Mesenchymal stem cell (in vitro differentiated cells and primary cell): Measurements from ENCODE around the gene ZNF579.

Experiments
- DNase-seq: peaks from one replicate; pipeline ENCODE4 v3.0.0-alpha.2; 2013
- H2AFZ ChIP-seq: one replicate; pipeline ENCODE4 v1.6.1; 2013; ENCODE audit warnings: low read depth, mild to moderate bottlenecking, control low read depth, inconsistent platforms, low read length, moderate library complexity
- H2AK5ac ChIP-seq: 2 replicates; pipeline ENCODE4 v1.6.1; 2013; ENCODE audit warnings: low read length, moderate library complexity, mild to moderate bottlenecking, inconsistent platforms; ENCODE audit not compliant: severe bottlenecking
- H2BK120ac ChIP-seq: one replicate; pipeline ENCODE4 v1.6.1; 2013; ENCODE audit warnings: low read depth, mild to moderate bottlenecking, inconsistent platforms, low read length, moderate library complexity
- H2BK12ac ChIP-seq, 2 experiments: one replicate each; pipeline ENCODE4 v1.6.1; 2013; ENCODE audit warnings: inconsistent platforms in 2 of 2, low read length in 2 of 2, mild to moderate bottlenecking in 2 of 2, moderate library complexity in 2 of 2, control low read depth in 1 of 2
- H2BK15ac ChIP-seq: one replicate; pipeline ENCODE4 v1.6.1; 2013; ENCODE audit warnings: mild to moderate bottlenecking, low read depth, inconsistent platforms; ENCODE audit not compliant: poor library complexity, severe bottlenecking
- H2BK5ac ChIP-seq: 2 replicates; pipeline ENCODE4 v1.6.1; 2013; ENCODE audit warnings: low read depth, mild to moderate bottlenecking, low read length, control low read depth, inconsistent platforms; ENCODE audit not compliant: poor library complexity, severe bottlenecking
- H3K14ac ChIP-seq, 2 experiments: one replicate each; pipeline ENCODE4 v1.6.1; 2013; ENCODE audit warnings: inconsistent platforms in 2 of 2, low read length in 2 of 2, control low read depth in 1 of 2, mild to moderate bottlenecking in 1 of 2, moderate library complexity in 1 of 2
- H3K18ac ChIP-seq, 2 experiments: one replicate each; pipeline ENCODE4 v1.6.1; 2013; ENCODE audit warnings: inconsistent platforms in 2 of 2, low read length in 2 of 2, control low read depth in 1 of 2, low read depth in 1 of 2, mild to moderate bottlenecking in 1 of 2
- H3K23ac ChIP-seq, 2 experiments: one replicate each; pipeline ENCODE4 v1.6.1; 2013; ENCODE audit warnings: inconsistent platforms in 2 of 2, low read length in 2 of 2, mild to moderate bottlenecking in 2 of 2, moderate library complexity in 2 of 2, control low read depth in 1 of 2
- H3K27ac ChIP-seq: 2 replicates; pipeline ENCODE4 v1.5.1; 2013; ENCODE audit warnings: mild to moderate bottlenecking, moderate library complexity, low read length, control low read depth, inconsistent platforms; ENCODE audit not compliant: poor library complexity, severe bottlenecking
- H3K27me3 ChIP-seq, 2 experiments: 2 replicates each; pipeline versions ENCODE4 v1.6.1 to v1.7.0; 2013; ENCODE audit warnings: low read length in 2 of 2, mild to moderate bottlenecking in 2 of 2, moderate library complexity in 2 of 2, control low read depth in 1 of 2, inconsistent platforms in 1 of 2; ENCODE audit not compliant: control insufficient read depth in 1 of 2, insufficient read depth in 1 of 2
- H3K36me3 ChIP-seq, 2 experiments: 2 replicates each; pipeline versions ENCODE4 v1.6.1 to v1.7.0; 2013; ENCODE audit warnings: low read length in 2 of 2, control low read depth in 1 of 2, inconsistent platforms in 1 of 2, low read depth in 1 of 2, mild to moderate bottlenecking in 1 of 2; ENCODE audit not compliant: insufficient read depth in 2 of 2, control insufficient read depth in 1 of 2
- H3K4ac ChIP-seq, 2 experiments: one replicate each; pipeline ENCODE4 v1.6.1; 2013; ENCODE audit warnings: inconsistent platforms in 2 of 2, low read length in 2 of 2, mild to moderate bottlenecking in 2 of 2, moderate library complexity in 2 of 2, control low read depth in 1 of 2, low read depth in 1 of 2
- H3K4me1 ChIP-seq: 2 replicates; pipeline ENCODE4 v1.6.1; 2013; ENCODE audit warnings: low read depth, low read length, control low read depth; ENCODE audit not compliant: control insufficient read depth, insufficient read depth
- H3K4me2 ChIP-seq: 2 replicates; pipeline ENCODE4 v1.6.1; 2013; ENCODE audit warnings: low read length, mild to moderate bottlenecking, inconsistent platforms; ENCODE audit not compliant: poor library complexity, severe bottlenecking
- H3K4me3 ChIP-seq, 2 experiments: 2 replicates each; pipeline versions ENCODE4 v1.5.1 to v1.7.0; 2013; ENCODE audit warnings: low read length in 2 of 2, mild to moderate bottlenecking in 2 of 2, control low read depth in 1 of 2, low read depth in 1 of 2; ENCODE audit not compliant: insufficient read depth in 1 of 2
- H3K79me1 ChIP-seq: replicated peaks from 2 replicates; pipeline ENCODE4 v1.6.1; 2013; ENCODE audit warnings: mild to moderate bottlenecking, control low read depth, low read length, inconsistent platforms; ENCODE audit not compliant: poor library complexity, severe bottlenecking
- H3K9ac ChIP-seq: 2 replicates; pipeline ENCODE4 v1.7.0; 2013; ENCODE audit warnings: mild to moderate bottlenecking, low read length, moderate library complexity
- H3K9me3 ChIP-seq: 2 replicates; pipeline ENCODE4 v1.7.0; 2013; ENCODE audit warnings: mild to moderate bottlenecking, low read length; ENCODE audit not compliant: control insufficient read depth
- H4K8ac ChIP-seq: one replicate; pipeline ENCODE4 v1.6.1; 2013; ENCODE audit warnings: inconsistent platforms, mild to moderate bottlenecking, low read length, moderate library complexity
- H4K91ac ChIP-seq: one replicate; pipeline ENCODE4 v1.6.1; 2013; ENCODE audit warnings: mild to moderate bottlenecking, low read length, inconsistent platforms
- WGBS: methylation state at CpG from one replicate; pipeline ENCODE4 v1.1.7; 2013; ENCODE audit warnings: mixed read lengths; 5-methylcytosine and 5-hydroxymethylcytosine counted together

Gene ZNF579

DNA sequence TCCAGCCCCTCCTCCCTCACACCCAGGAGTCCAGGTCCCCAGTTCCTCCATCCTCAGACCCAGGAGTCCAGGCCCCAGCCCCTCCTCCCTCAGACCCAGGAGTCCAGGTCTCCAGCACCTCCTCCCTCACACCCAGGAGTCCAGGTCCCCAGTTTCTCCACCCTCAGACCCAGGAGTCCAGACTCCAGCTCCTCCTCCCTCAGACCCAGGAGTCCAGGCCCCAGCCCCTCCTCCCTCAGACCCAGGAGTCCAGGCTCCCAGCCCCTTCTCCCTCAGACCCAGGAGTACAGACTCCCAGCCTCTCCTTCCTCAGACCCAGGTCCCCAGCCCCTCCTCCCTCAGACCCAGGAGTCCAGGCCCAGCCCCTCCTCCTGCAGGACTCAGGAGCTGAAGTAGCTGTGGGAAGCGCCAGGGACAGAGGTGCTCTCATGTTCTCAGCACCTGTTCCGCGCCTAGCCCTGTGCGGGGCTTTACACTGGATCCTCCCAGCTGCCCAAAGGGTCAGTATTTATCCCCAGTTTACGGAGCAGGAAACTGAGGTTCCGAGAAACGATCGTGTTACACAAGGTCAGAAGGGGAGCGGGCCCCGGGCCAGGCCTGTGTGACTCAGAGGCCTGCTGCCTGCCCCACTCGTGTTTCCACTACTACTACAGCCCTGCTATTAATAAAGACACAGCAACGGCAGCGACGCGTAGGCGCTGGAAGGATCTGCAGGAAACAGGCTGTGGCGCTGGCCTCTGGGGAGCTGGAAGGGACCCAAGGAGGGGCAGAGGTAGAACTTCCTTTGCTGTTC is 33.6 kb downstream of the ZNF579 start:
- Histone ChIP-seq H3K79me1 (no peaks in the 10 kb centered on the region), H3K27ac (peak overlapping the region; percentile 1), H3K36me3 (no peaks in the 10 kb centered on the region), H3K4me2 (no peak overlapping the region), H3K14ac (no peak overlapping the region), H3K4ac (no peak overlapping the region), H2BK12ac (no peak overlapping the region), H4K91ac (no peak overlapping the region), H2BK120ac (no peak overlapping the region), H3K27me3 (peaks cover 0 to 10% of the 10 kb centered on the region in 2 experiments), H2BK15ac (peak overlapping the region; percentile 45), H3K23ac (no peak overlapping the region), H4K8ac (no peak overlapping the region), H3K9me3 (no peaks in the 10 kb centered on the region), H3K9ac (peak overlapping the region; percentile 80), H2BK5ac (no peak overlapping the region), H3K4me3 (peak overlapping the region in 1 of 2 experiments; percentile 53), H3K4me1 (peaks cover 37% of the 10 kb centered on the region), H2AFZ (no peak overlapping the region), H2AK5ac (peak overlapping the region; percentile 45), H3K18ac (no peak overlapping the region)
- peak; percentile 46 for DNase-seq
- WGBS = 62% methylated on average over 17 of the region's 17 CpGs

DNA sequence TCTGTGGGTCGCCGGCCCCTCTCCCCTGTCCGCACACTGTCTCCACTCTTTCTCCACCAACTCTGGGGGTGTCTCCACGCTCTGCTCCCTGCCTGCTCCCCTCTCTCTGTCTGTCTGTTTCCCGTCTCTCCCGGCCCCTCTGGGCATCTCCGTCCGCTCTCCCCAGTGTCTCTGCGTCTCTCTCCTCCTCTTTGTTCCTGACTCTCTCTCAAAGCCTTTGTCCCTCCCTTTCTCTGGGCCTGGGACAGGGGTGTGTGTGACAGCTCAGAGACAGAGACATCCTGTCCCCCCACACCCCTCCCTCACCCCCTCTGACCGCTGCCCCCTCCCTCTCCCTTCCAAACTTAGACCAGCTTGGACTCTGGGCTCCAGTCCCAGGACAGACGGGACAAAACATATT is 34.6 kb downstream of the ZNF579 start:
- Histone ChIP-seq H3K4ac (no peak overlapping the region), H3K9ac (peak overlapping the region; percentile 80), H2BK12ac (no peak overlapping the region), H3K9me3 (no peaks in the 10 kb centered on the region), H3K4me3 (no peak overlapping the region), H3K79me1 (no peaks in the 10 kb centered on the region), H2BK120ac (no peak overlapping the region), H3K18ac (peak overlapping the region in 1 of 2 experiments; percentile 41), H3K27ac (no peak overlapping the region), H3K4me2 (no peak overlapping the region), H2BK5ac (no peak overlapping the region), H3K14ac (peak overlapping the region in 1 of 2 experiments; percentile 68), H3K27me3 (peaks cover 0 to 10% of the 10 kb centered on the region in 2 experiments), H4K91ac (no peak overlapping the region), H4K8ac (no peak overlapping the region), H3K23ac (no peak overlapping the region), H2BK15ac (no peak overlapping the region), H3K36me3 (no peaks in the 10 kb centered on the region), H3K4me1 (peaks cover 31% of the 10 kb centered on the region), H2AFZ (no peak overlapping the region), H2AK5ac (no peak overlapping the region)
- no peak for DNase-seq
- 74% methylated on average over 11 of the region's 11 CpGs for WGBS

DNA sequence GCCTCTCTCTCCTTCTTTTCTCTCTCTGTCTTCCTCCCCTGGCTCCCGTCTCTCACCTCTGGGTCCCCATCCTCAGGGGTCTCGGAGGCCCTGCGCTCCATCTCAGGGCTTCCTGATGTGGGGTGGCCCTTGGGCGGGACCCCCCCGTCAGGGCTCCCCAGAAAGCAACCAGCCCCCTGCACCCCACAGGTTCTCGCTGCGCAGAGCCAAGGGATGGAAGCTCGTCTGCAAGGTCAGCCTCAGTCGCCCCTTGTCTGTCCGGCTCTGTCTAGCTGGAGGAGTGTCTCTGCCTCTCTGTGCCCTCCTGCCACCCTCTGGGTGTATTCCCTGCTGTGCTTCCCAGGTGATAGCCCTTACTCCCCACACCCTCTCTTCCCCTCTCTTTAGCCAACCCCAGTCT is 35.2 kb downstream of the ZNF579 start, which contains the start of gene SBK3:
SBK3 (minus strand) TSS at position 101 of the 400 bp plus-strand sequence; CDS start at position 101, 0 bp downstream.
- Histone ChIP-seq H3K23ac (no peak within 1 kb of the TSS), H2AFZ (no peak within 1 kb of the TSS), H3K4ac (no peak within 1 kb of the TSS), H2BK5ac (no peak within 1 kb of the TSS), H3K36me3 (no peaks in the 10 kb centered on the region), H2BK12ac (no peak within 1 kb of the TSS), H4K8ac (no peak within 1 kb of the TSS), H3K4me3 (no peak within 1 kb of the TSS), H3K27ac (no peak within 1 kb of the TSS), H3K4me2 (no peak within 1 kb of the TSS), H3K27me3 (peaks cover 0 to 10% of the 10 kb centered on the region in 2 experiments), H3K9me3 (no peaks in the 10 kb centered on the region), H4K91ac (no peak within 1 kb of the TSS), H3K18ac (peak within 1 kb of the TSS in 1 of 2 experiments; percentile 41), H3K14ac (peak within 1 kb of the TSS in 1 of 2 experiments; percentile 68), H3K79me1 (no peaks in the 10 kb centered on the region), H2AK5ac (no peak within 1 kb of the TSS), H3K9ac (peak within 1 kb of the TSS; percentile 80), H3K4me1 (peaks cover 30% of the 10 kb centered on the region), H2BK120ac (no peak within 1 kb of the TSS), H2BK15ac (no peak within 1 kb of the TSS)
- no peak for DNase-seq
- WGBS = 81% methylated on average over 10 of the region's 10 CpGs

DNA sequence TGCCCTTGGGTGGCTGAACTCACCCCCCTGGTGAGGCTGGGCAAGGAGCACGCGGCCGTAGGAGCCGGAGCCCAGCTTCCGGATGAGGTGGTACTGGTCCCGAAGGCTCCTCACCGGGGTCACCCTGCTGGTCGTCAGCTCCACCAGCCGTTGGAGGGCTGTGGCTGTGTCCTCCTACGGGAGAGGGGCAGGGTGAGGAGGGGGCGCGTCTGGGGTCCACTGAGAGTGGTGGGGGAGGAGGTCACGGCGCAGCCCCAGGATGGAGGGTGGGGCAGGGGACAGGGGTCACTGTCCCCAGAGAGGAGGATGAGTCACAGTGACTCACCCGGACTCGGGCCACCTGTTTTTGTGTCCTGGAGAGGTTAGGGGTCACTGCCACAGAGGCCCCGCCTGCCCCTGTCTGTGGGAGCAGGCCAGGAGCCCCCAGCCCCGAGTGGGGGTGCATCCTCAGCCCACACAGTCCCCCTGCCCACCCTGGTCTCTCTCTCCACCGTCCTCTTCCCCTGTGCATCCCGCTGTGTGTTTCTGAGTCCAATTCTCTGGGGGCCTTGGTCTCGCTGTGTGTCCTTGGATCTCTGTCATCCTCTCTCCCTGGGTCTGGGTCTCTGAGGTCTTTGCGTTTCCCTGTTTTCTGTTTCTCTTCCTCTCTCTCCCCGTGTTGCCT is 35.7 kb downstream of the ZNF579 start:
- no peak overlapping the region for H2AK5ac ChIP-seq
- no peak overlapping the region for H3K23ac ChIP-seq
- no peak overlapping the region for H3K4me3 ChIP-seq
- H3K9me3 ChIP-seq = no peaks in the 10 kb centered on the region
- H3K79me1 ChIP-seq = no peaks in the 10 kb centered on the region
- no peak overlapping the region for H4K91ac ChIP-seq
- no peak overlapping the region for H3K4me2 ChIP-seq
- H3K18ac ChIP-seq = peak overlapping the region in 1 of 2 experiments; percentile 23
- H3K4ac ChIP-seq = no peak overlapping the region
- no peak for DNase-seq
- no peaks in the 10 kb centered on the region for H3K36me3 ChIP-seq
- H3K14ac ChIP-seq = peak overlapping the region in 1 of 2 experiments; percentile 22
- no peak overlapping the region for H3K27ac ChIP-seq
- no peak overlapping the region for H2BK5ac ChIP-seq
- no peak overlapping the region for H2AFZ ChIP-seq
- no peak overlapping the region for H3K9ac ChIP-seq
- H3K4me1 ChIP-seq = peaks cover 27% of the 10 kb centered on the region
- H2BK120ac ChIP-seq = no peak overlapping the region
- peaks cover 0 to 10% of the 10 kb centered on the region in 2 experiments for H3K27me3 ChIP-seq
- no peak overlapping the region for H2BK15ac ChIP-seq
- no peak overlapping the region for H2BK12ac ChIP-seq
- WGBS = 63% methylated on average over 23 of the region's 23 CpGs
- no peak overlapping the region for H4K8ac ChIP-seq
